Femur (tissue), 1 donor: Measurements from ENCODE around the gene TK2.
A peak's percentile ranks its signal among the peaks of the same experiment; 100 is the strongest.
"Not testable (repeated sequence)": the region's sequence is repeated elsewhere in the genome, so short reads cannot be mapped to it uniquely, and the experiment has no call there.

Source experiments
- DNase-seq: peaks from one replicate; pipeline ENCODE4 v3.0.0-alpha.2; 2017

The TK2 gene

GRCh38 chr16:66502020-66502913 lies 47.7 kb downstream of the TK2 start:
- DNase-seq, result peak; percentile 21

GRCh38 chr16:66501563-66501962 lies 48.4 kb downstream of the TK2 start:
- DNase-seq, result not testable (repeated sequence)

- not testable (repeated sequence) for DNase-seq
Observed at GRCh38 chr16:66497921-66498320, 52.0 kb downstream of the TK2 start.

- DNase-seq, result not testable (repeated sequence)
Observed at GRCh38 chr16:66496226-66496625, 53.7 kb downstream of the TK2 start.

- DNase-seq, result no peak
Observed at GRCh38 chr16:66495440-66495839, 54.5 kb downstream of the TK2 start.

GRCh38 chr16:66494916-66495315 lies 55.0 kb downstream of the TK2 start:
- no peak for DNase-seq

- DNase-seq, result no peak
Observed at GRCh38 chr16:66493490-66494401, 56.2 kb downstream of the TK2 start.

GRCh38 chr16:66491716-66492064 lies 58.2 kb downstream of the TK2 start:
- DNase-seq, result no peak

- no peak for DNase-seq
Observed at GRCh38 chr16:66490774-66491715, 58.9 kb downstream of the TK2 start.

GRCh38 chr16:66489818-66490217 lies 60.1 kb downstream of the TK2 start:
- DNase-seq, result no peak

- no peak for DNase-seq
Observed at GRCh38 chr16:66489385-66489784, 60.5 kb downstream of the TK2 start.

- DNase-seq, result no peak
Observed at GRCh38 chr16:66488505-66488904, 61.4 kb downstream of the TK2 start.

- DNase-seq, result no peak
Observed at GRCh38 chr16:66487580-66488275, 62.2 kb downstream of the TK2 start.

- peak; percentile 75 for DNase-seq
Observed at GRCh38 chr16:66486773-66487579, 62.9 kb downstream of the TK2 start.

GRCh38 chr16:66486199-66486772 lies 63.6 kb downstream of the TK2 start:
- DNase-seq, result no peak

- DNase-seq, result no peak
Observed at GRCh38 chr16:66485376-66485775, 64.5 kb downstream of the TK2 start.

GRCh38 chr16:66484453-66485213 lies 65.3 kb downstream of the TK2 start:
- DNase-seq, result no peak

GRCh38 chr16:66483689-66484452 lies 66.1 kb downstream of the TK2 start:
- peak; percentile 86 for DNase-seq

- DNase-seq, result no peak
Observed at GRCh38 chr16:66481943-66482390, 68.0 kb downstream of the TK2 start.
